GM10847 (cell line): Measurements from ENCODE around the gene ARG2.

ENCODE experiments used
- POLR2A ChIP-seq: IDR thresholded peaks from 2 replicates; pipeline ENCODE4 v1.6.1; 2011; ENCODE audit not compliant: insufficient read length; ENCODE audit errors: extremely low read depth

Gene ARG2

DNA sequence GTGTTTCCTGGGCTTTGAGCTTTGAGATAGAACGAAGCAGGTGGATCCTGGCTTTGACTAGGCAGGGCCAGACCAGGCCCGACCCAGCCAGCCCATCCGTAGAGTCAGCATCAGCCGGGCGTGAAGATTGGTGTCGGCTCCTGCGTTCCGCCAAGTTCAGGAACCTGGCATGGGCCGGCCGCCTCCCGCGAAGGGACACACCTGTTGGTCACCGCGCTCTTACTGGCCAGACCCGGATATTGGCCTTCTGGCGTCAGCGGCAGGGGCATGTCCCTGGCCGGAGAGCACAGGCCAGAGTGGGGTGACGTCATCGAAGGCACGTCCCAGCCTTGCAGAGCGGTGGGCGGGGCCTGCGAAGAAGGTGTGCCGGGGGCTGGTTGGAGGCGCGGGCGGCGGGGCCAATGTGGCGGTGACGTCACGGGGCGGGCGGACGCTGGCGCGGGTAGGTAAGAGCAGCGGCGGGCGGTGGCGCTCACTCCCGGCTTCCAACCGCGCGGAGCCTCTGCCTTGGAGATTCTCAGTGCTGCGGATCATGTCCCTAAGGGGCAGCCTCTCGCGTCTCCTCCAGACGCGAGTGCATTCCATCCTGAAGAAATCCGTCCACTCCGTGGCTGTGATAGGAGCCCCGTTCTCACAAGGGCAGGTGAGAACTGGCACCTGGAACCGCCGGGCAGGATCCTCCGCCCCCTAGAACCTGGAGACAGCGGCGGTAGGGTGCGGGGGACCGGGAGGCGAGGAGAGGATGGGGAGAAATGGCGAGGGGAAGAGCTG lies at the start of gene ARG2:
Gene ARG2 (plus strand): TSS at position 475 of the 771 bp plus-strand sequence. CDS start 58 bp downstream, at position 533.
- TF ChIP-seq POLR2A = peak; percentile 18

DNA sequence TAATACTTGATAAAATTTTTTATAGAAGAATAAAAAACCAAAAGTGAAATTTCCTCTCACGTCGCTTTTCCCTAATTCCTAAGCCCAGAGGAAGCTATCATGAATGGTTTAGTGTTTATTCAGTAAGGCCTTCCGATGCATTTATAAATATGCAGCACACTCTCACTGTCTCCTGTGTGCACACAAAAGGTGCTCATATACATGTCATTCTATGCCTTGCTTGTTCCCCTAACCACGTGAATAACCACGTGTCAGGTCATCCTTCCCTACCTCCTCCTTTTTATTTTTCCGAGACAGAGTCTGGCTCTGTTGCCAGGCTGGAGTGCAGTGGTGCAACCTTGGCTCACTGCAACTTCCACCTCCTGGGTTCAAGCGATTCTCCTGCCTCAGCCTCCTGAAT lies 49.3 kb upstream of the ARG2 start:
- TF ChIP-seq POLR2A = no peak

DNA sequence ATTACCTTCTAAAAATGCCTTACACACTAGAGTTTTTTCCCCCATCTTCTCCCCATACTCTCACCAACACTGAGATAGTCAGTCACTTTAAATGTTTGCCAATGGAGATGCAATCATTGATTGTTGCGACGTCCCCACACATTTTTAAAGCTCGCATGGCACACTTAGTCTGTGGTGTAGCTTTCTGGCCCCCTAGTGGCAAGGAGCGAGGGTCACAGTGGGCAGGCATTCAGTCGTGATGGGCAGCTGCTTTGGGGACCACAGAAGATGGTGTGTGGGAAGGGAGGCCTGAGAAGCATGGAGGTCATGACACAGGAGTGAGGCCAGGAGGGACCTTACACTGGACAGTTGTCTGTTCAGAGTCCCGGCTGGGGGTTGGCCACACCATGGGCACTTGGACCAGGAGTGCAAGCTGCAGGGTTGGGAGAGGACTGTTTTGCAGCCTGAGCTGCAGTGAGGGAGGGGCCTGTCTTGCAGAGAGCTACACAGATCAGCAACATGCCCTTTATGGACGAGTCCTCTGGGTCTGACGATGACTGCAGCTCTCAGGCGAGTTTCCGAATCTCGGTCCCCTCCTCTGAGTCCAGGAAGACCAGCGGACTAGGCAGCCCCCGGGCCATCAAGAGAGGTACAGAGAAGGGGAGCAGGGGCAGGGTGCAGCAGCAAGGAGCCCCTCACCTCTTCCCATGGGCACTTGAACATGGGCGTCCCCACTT lies 48.3 kb upstream of the ARG2 start:
- TF ChIP-seq POLR2A = no peak

DNA sequence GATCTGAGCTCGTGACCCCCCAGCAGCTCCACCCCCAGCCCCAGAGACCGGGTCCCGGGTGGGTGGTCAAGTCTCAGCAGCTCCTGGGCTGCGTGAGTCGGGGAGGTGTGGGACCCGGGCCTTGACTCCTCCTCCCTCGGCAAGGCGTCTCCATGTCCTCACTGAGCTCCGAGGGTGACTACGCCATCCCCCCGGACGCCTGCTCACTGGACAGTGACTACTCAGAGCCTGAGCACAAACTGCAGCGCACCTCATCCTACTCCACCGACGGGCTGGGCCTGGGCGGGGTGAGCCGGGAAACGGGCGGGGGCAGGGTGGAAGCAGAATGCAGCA lies 47.8 kb upstream of the ARG2 start:
- TF ChIP-seq POLR2A = no peak

DNA sequence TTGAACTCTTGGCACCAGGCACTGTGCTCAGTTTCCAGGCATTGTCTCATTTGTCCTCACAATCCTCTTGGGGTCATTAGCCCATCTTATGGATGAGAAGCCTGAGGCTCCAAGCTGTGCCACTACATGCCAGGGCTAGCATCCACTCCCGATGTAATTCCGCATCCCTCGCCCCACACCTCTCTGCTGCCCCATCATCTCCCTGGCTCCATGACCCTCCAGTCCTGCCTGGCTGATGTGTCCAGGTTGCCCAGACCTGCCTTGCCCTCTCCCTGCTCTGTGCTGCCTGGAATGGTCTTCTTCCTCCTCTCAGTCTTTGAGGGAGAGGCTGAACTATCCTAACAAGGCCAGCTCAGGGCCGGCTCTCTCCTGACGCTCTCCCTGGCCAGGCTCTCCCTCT lies 47.1 kb upstream of the ARG2 start:
- no peak for TF ChIP-seq POLR2A

DNA sequence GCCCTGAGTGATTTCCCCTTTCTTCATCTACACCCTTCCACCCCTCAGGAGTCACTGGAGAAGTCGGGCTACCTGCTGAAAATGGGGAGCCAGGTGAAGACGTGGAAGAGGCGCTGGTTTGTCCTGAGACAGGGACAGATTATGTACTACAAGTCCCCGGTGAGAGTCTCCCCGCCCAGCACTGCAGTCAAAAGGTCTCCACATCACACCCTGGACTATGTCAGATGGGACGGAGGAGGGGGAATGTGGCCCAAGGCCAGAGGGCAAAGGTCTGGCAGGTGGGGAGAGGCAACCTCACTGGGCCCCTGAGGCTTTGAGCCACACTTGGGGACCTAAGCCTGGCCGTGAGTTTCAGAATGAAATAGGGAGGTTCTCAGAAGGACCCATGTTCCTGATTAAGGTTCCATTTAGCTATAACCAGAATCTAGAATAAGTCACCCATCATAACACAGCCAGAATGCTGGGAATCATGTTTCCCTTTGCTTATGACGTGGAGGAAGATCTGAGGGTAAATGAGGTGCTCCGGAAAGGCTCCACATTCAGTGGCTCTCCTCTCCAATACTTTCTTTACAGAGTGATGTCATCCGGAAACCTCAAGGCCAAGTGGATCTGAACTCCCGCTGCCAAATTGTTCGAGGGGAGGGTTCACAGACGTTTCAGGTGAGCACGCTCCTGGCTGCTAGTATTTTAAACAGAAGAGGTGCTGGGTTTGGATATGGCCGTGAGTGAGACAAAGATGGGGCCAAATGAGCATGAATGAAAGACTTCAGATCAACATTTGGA lies 46.3 kb upstream of the ARG2 start:
- TF ChIP-seq POLR2A = no peak

DNA sequence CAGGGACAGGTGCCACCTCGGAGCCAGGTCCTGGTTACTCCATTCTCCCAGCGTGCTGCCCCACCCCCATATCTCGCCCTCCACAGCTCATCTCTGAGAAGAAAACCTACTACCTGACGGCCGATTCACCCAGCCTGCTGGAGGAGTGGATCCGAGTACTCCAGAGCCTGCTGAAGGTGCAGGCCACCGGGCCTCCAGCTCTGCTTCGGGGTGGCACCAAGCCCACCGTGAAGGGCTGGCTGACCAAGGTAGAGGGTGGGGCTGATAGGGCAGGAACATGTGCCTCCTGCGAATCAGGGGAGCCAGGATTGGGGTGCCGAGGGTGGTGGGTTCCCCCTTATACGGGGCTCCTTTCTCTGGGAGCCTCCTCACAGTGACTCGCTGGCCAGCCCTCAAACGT lies 45.6 kb upstream of the ARG2 start:
- no peak for TF ChIP-seq POLR2A

DNA sequence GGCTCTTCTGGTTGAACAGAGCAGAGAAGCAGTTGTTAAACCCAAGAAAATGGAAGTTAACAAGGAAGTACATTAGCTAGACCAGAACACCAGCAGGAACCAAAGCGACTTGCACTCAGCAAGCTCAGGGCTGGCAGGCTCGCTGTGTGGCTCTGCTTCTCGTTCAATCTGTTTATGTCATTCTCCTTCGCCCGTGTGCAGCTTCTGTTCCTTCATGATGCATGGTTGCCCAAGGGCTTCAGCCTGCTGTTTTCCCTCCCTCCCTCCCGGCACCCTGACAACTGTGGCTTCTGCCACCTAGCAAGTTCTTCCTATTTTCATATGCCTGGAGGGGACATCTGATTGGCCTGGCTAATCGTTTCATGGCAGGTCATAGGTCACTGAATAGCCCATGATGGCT lies 44.9 kb upstream of the ARG2 start:
- TF ChIP-seq POLR2A = no peak

DNA sequence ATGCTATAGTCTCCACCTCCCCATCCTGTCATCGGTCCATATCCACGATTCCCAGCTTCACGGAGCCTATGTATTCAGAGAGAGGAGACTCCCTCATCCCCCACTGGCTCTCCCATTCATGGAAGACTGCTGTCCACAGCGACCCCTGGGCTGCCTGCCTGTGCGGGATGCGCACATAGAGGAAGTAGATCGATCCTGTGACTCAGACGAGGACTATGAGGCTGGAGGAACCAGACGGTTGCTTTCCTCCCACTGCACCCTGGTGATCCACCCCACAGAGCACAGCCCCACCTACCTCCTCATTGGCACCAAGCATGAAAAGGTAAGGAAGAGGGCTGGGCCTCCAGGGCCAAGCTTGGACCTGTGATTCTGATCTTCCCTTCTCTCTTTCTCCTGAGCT lies 44.0 kb upstream of the ARG2 start:
- no peak for TF ChIP-seq POLR2A

DNA sequence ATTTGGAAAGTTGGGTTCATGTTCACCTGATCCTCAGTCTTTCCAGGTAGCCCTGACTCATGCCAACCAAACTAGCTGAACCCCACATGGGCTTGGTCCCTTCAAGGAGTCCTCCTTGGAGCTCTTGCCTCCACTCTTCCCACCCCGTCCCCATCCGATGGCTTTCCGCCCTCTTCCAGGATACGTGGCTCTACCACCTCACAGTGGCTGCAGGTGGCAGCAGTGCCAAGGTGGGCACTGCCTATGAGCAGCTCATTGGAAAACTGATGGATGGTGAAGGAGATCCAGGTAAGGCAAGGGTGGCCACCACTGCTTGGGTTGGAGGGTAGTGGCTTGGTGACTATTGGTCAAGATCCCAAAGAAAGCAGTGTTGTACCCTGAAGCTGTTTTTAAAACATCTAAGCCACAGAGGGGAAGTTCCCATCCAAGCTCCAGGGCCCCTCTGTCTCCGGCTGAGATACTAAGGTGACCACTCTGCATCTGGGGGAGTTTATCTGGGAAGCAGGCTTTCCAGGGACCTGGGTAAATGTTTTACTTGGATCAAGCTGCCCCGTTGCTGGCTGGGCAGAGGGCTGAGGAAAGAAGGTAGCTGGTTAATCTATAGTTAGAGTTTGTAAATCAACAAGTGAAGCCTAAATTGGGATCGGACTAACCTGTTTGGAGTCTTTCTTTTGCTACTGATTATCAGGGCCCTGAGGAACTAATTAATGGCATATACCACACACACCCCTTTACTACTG lies 43.3 kb upstream of the ARG2 start:
- TF ChIP-seq POLR2A = no peak

DNA sequence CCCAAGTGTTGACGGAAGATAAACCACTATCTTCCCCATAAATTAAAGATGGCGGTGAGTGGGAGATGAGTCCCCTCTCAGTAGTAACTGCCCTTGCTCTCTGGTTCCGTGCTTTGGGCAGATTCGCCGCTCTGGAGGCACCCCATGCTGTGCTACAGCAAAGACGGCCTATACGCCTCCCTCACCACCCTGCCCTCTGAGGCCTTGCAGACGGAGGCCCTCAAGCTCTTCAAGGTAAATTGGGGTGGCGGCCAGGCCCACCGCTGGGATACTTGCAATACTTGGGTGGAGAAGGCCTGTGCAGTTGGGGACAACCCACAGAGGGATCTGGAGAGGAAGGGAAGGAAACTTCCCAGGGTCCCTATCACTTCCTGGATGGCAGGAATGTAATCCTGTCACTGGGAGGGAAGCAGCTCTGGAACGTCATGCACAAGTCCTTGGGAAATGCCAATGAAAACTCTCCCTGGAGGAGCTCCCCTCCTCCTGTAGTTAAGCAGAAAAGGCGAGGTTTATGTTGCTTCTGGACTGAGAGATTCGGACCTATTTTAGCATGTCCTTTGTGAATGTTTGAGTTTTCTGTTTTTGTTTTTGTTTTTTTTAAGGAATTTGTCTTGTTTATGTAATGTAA lies 42.4 kb upstream of the ARG2 start:
- TF ChIP-seq POLR2A = no peak

DNA sequence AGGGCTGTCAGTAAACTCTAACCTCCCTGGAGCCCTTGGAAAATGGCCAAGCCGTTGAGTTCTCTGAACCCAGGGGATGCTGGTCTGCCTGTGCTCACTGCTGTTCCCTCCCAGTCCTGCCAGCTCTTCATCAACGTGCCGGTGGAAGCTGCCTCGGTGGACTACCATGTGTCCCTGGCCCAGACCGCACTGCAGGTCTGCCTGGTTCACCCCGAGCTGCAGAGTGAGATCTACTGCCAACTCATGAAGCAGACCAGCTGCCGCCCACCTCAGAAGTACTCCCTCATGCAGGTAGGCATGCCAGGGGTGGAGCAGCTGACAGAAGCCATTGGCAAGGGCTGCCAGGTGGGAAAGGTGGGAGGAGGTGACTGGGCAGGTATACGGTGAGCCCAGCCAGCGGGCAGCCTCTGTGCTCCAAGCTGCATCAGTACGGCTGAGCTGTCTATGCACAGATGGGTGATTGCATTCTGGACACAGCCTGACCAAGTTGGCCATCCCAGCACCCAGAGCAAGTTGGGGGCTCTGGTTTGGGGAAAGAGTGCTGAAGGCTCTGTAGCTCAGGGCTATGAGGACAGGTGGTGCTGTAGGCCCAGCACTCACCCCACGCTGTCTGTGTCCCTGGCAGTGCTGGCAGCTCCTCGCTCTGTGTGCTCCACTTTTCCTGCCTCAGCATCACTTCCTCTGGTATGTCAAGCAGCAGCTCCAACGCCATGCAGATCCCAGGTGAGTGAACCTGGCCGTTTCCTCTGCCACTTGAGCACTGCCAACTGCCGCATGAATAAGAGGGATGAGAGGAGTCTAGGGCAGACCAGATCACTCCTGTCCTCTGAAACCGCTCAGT lies 41.6 kb upstream of the ARG2 start:
- TF ChIP-seq POLR2A = no peak

DNA sequence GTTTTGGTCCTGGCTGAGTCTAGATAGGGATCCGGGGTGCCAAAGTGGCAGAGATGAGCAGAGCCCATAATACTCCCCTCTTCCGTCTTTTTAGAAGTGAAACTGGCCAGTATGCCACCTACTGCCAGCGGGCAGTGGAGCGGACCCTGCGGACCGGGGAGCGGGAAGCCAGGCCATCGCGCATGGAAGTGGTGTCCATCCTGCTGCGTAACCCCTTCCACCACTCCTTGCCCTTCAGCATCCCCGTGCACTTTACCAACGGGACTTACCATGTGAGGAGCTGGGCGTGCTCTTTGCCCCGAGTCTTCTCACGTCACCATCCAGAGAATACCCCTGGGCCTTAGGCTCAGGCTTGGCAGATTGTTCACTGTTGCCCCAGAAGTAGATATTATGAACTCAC lies 40.7 kb upstream of the ARG2 start:
- TF ChIP-seq POLR2A = no peak

DNA sequence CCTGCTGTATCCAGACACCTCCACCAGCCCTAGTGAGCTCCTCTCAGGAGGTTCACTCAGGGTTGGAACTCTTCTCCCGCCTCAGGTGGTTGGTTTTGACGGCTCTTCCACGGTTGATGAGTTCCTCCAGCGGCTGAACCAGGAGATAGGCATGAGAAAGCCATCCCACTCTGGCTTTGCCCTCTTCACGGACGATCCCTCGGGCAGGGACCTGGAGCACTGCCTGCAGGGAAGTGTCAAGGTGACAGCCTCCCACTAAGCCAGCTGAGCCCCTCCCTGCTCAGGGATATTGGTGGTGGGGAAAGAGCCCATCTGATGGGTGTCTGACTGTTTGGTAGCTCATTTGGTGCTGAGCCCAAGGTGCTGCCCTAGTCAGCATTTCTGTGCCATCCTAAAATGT lies 40.1 kb upstream of the ARG2 start:
- no peak for TF ChIP-seq POLR2A

DNA sequence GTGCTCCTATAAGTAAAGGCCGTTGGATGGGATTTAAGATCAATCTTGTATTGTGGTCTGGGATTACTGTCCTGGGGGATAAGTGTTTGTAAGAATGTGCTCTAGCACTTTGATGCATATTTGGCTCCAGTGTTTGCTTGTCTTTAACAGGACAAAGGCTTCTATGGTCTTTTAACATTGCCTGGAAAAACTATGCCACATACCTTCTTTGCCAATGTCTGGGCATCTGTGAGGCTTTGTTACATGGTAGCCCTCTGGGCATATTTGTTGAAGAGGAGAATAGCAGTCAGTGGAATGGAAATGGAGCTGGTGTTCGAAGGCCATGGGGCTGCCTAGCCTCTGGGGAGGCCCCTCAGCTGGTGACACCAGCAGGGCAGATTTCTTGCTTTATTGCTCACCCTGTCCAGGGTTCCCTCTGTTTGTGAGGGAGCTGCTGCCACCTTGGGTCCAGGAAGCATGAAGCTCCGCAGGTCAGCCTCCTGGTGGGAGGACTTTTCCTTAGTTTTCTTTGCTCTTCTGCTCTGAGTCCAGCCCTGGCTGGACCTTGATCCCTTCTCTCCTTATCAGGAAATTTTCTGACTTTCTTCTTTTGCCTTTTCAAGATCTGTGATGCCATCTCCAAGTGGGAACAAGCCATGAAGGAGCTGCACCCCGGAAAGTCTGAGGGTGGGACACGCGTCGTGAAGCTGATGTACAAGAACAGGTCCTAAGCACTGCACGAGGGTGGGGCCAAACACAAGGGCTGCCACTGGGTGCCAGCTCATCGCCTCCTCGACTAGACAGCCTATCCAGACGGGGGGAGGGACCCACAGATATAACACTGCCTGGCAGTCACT lies 39.2 kb upstream of the ARG2 start:
- TF ChIP-seq POLR2A = no peak
